HG02763 (cell line): ENCODE measurements around the gene CRTC3.

ENCODE experiments used
- ATAC-seq: cut with Tn5 transposase; IDR thresholded peaks from one replicate; pipeline ENCODE4 v1.9.1; 2021; ENCODE audit warnings: mild to moderate bottlenecking, moderate library complexity; ENCODE audit not compliant: unreplicated experiment

CRTC3 gene

DNA sequence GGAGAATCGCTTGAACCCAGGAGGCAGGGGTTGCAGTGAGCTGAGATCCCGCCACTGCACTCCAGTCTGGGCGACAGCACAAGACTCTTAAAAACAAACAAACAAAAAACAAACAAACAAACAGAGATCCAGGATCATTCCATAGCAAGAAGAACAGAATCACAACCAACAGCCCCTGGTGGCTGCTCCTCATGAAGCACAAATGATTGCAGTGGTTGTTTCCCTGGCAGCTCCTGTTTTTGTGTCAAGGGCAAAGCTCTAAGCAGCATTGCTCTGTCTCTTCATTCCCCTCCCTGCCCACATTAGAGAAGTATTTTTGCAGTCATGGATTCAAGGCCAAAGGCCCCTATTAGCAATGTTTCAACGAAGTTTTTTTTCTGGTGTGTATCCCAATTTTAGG lies 161.6 kb downstream of the CRTC3 start:
- no peak for ATAC-seq

GRCh38 chr15:90691982-90692773 lies 162.5 kb downstream of the CRTC3 start:
- no peak for ATAC-seq
